ENCODE measurements around the gene TBC1D10B.
A peak's percentile ranks its signal among the peaks of the same experiment; 100 is the strongest.

TBC1D10B gene

GRCh38 chr16:30372725-30373124 is 2.4 kb upstream of the TBC1D10B start:
- no peak for DNase-seq

- no peak for DNase-seq
Measured at GRCh38 chr16:30372038-30372712, 1.9 kb upstream of the TBC1D10B start.

GRCh38 chr16:30371248-30371816 is 1.0 kb upstream of the TBC1D10B start:
- no peak for DNase-seq

GRCh38 chr16:30369938-30370455 is 297 bp downstream of the TBC1D10B start:
- no peak for DNase-seq

GRCh38 chr16:30369091-30369937 is 980 bp downstream of the TBC1D10B start:
- DNase-seq, result no peak

- no peak for DNase-seq
Measured at GRCh38 chr16:30368792-30369090, 1.6 kb downstream of the TBC1D10B start.

- peak; percentile 8 for DNase-seq
Measured at GRCh38 chr16:30368122-30368791, 2.0 kb downstream of the TBC1D10B start.

- DNase-seq, result no peak
Measured at GRCh38 chr16:30367349-30368009, 2.8 kb downstream of the TBC1D10B start.

GRCh38 chr16:30366511-30366910 is 3.8 kb downstream of the TBC1D10B start:
- DNase-seq, result no peak

GRCh38 chr16:30365200-30365599 is 5.1 kb downstream of the TBC1D10B start:
- no peak for DNase-seq

GRCh38 chr16:30361180-30361579 is 9.1 kb downstream of the TBC1D10B start:
- no peak for DNase-seq

- DNase-seq, result no peak
Measured at GRCh38 chr16:30359871-30360170, 10.5 kb downstream of the TBC1D10B start.

GRCh38 chr16:30358990-30359870 is 11.1 kb downstream of the TBC1D10B start:
- no peak for DNase-seq

GRCh38 chr16:30358577-30358936 is 11.7 kb downstream of the TBC1D10B start:
- DNase-seq, result no peak

- DNase-seq, result no peak
Measured at GRCh38 chr16:30357715-30358576, 12.3 kb downstream of the TBC1D10B start.

GRCh38 chr16:30357085-30357714 is 13.1 kb downstream of the TBC1D10B start:
- no peak for DNase-seq

GRCh38 chr16:30356401-30357084 is 13.8 kb downstream of the TBC1D10B start:
- DNase-seq, result peak; percentile 71

GRCh38 chr16:30355954-30356308 is 14.4 kb downstream of the TBC1D10B start:
- no peak for DNase-seq

- DNase-seq, result peak; percentile 98
Measured at GRCh38 chr16:30355144-30355953, 14.9 kb downstream of the TBC1D10B start, which contains the start of gene CD2BP2. CD2BP2 (minus strand) TSS chr16:30355308; CDS start chr16:30354681, 627 bp downstream.

Data from DMS79 treated with DMSO at 0.1 percent for 48 hours (cell line).